ENCODE measurements around the gene DNTT. TPM values are rescaled to one million over a fixed set of nuclear protein-coding genes. Genes with fewer than 3 reads are reported as not detected.

DNTT gene
- total RNA-seq, 1 donor = not detected

GRCh38 chr10:96324447-96324846, 20.2 kb downstream of the DNTT start:
- no peak overlapping the region for H3K4me3 ChIP-seq (ENCODE audit: low read depth, low read length)

GRCh38 chr10:96325719-96326373, 21.6 kb downstream of the DNTT start:
- TF ChIP-seq CTCF (IDR thresholded peaks at IDR 0.05; ENCODE audit: insufficient read depth, low read length) = no peak
- DNase-seq (ENCODE audit: low read depth) = no peak
- H3K4me3 ChIP-seq (ENCODE audit: low read depth, low read length) = no peak overlapping the region

More at GRCh38 chr10:96324447-96324846, 20.2 kb downstream of the DNTT start:
- no peak for TF ChIP-seq CTCF (IDR thresholded peaks at IDR 0.05; ENCODE audit: insufficient read depth, low read length)
- DNase-seq (ENCODE audit: low read depth) = no peak

- H3K4me3 ChIP-seq (ENCODE audit: low read depth, low read length) = no peak overlapping the region
- no peak for TF ChIP-seq CTCF (IDR thresholded peaks at IDR 0.05; ENCODE audit: insufficient read depth, low read length)
- no peak for DNase-seq (ENCODE audit: low read depth)
These were observed 23.2 kb downstream of the DNTT start for GRCh38 chr10:96327462-96327861.

GRCh38 chr10:96333101-96333500, 28.9 kb downstream of the DNTT start:
- TF ChIP-seq CTCF (IDR thresholded peaks at IDR 0.05; ENCODE audit: insufficient read depth, low read length) = no peak
- no peak for DNase-seq (ENCODE audit: low read depth)
- H3K4me3 ChIP-seq (ENCODE audit: low read depth, low read length) = no peak overlapping the region

GRCh38 chr10:96334616-96335526, 30.6 kb downstream of the DNTT start:
- H3K4me3 ChIP-seq (ENCODE audit: low read depth, low read length) = no peak overlapping the region
- TF ChIP-seq CTCF (IDR thresholded peaks at IDR 0.05; ENCODE audit: insufficient read depth, low read length) = peak; percentile 87
- peak; percentile 56 for DNase-seq (ENCODE audit: low read depth)

- DNase-seq (ENCODE audit: low read depth) = no peak
- no peak for TF ChIP-seq CTCF (IDR thresholded peaks at IDR 0.05; ENCODE audit: insufficient read depth, low read length)
- no peak overlapping the region for H3K4me3 ChIP-seq (ENCODE audit: low read depth, low read length)
These were observed 32.9 kb downstream of the DNTT start for GRCh38 chr10:96337106-96337505.
